ENCODE data around the gene DHRS1. TPM values are rescaled to one million over a fixed set of nuclear protein-coding genes. Genes with fewer than 3 reads are reported as not detected.

DHRS1 gene
- total and polyA plus RNA-seq, 9 of the 15 experiments (the other 6 are each of a cell fraction or from before 2014, with no cell fraction given): 7.3 to 33.6 (median 13.3) TPM

- TF ChIP-seq CUX1 (CRISPR knock-in tag; IDR thresholded peaks at IDR 0.05) (no peak), ADNP (tag; IDR thresholded peaks at IDR 0.05) (no peak), NCOA6 (IDR thresholded peaks at IDR 0.05) (no peak), ZNF140 (CRISPR knock-in tag; IDR thresholded peaks at IDR 0.05) (no peak), U2AF2 (optimal IDR thresholded peaks at IDR 0.05; ENCODE audit: low read depth, low read length) (no peak), RFX5 (IDR thresholded peaks at IDR 0.05; ENCODE audit: low read depth, low read length) (no peak), ZBTB1 (CRISPR knock-in tag; IDR thresholded peaks at IDR 0.05; ENCODE audit: borderline replicate concordance, low read depth) (no peak), KDM2B (CRISPR knock-in tag; IDR thresholded peaks at IDR 0.05) (no peak), NFE2L1 (tag; IDR thresholded peaks at IDR 0.05; ENCODE audit: borderline replicate concordance, low read depth) (no peak)
These were observed 37.7 kb upstream of the DHRS1 start (continued) for GRCh38 chr14:24337144-24337823.

All from K562 (cell line).